ENCODE data around the gene ITGB1BP1. TPM values are rescaled to one million over a fixed set of nuclear protein-coding genes. Genes with fewer than 3 reads are reported as not detected.

ITGB1BP1 gene
- total RNA-seq, 4 donors from 2014 or later: 65.9 to 97.3 (median 89.0) TPM

- Histone ChIP-seq H3K27ac (no peak overlapping the region), H3K27me3 (no peaks in the 10 kb centered on the region)
- WGBS, 2 donors: 81 to 86% methylated on average over 8 of the region's 8 CpGs
Measured at GRCh38 chr2:9365498-9366019, 57.8 kb downstream of the ITGB1BP1 start.

GRCh38 chr2:9364791-9365497 is 58.4 kb downstream of the ITGB1BP1 start:
- Histone ChIP-seq H3K4me3 (no peak overlapping the region), H3K36me3 (peaks cover 0 to 86% (median 0%) of the 10 kb centered on the region in 3 donors), H3K4me1 (no peaks in the 10 kb centered on the region), H3K9me3 (no peaks in the 10 kb centered on the region), H3K27ac (no peak overlapping the region), H3K27me3 (no peaks in the 10 kb centered on the region)
- DNase-seq (ENCODE audit: low spot score in 2 of 2): no peak
- WGBS, 2 donors: 56 to 61% methylated on average over 4 of the region's 4 CpGs
- TF ChIP-seq POLR2A (IDR thresholded peaks at IDR 0.05): no peak
- TF ChIP-seq CTCF (IDR thresholded peaks at IDR 0.05): no peak
- no peak for TF ChIP-seq EP300 (IDR thresholded peaks at IDR 0.05)

More at GRCh38 chr2:9365498-9366019, 57.8 kb downstream of the ITGB1BP1 start:
- peaks cover 0 to 86% (median 0%) of the 10 kb centered on the region in 3 donors for H3K36me3 ChIP-seq
- DNase-seq (ENCODE audit: low spot score in 2 of 2): no peak
- no peaks in the 10 kb centered on the region for H3K9me3 ChIP-seq
- no peaks in the 10 kb centered on the region for H3K4me1 ChIP-seq
- H3K4me3 ChIP-seq: no peak overlapping the region
- TF ChIP-seq CTCF (IDR thresholded peaks at IDR 0.05) (no peak), EP300 (IDR thresholded peaks at IDR 0.05) (no peak), POLR2A (IDR thresholded peaks at IDR 0.05) (no peak)

- Histone ChIP-seq H3K27me3 (no peaks in the 10 kb centered on the region), H3K4me1 (no peaks in the 10 kb centered on the region), H3K9me3 (no peaks in the 10 kb centered on the region), H3K27ac (no peak overlapping the region), H3K4me3 (no peak overlapping the region), H3K36me3 (peaks cover 0 to 86% (median 0%) of the 10 kb centered on the region in 3 donors)
- TF ChIP-seq CTCF (IDR thresholded peaks at IDR 0.05): no peak
- no peak for TF ChIP-seq EP300 (IDR thresholded peaks at IDR 0.05)
- TF ChIP-seq POLR2A (IDR thresholded peaks at IDR 0.05): no peak
- no peak for DNase-seq (ENCODE audit: low spot score in 2 of 2)
- 69 to 75% methylated on average over 4 of the region's 4 CpGs for WGBS, 2 donors
Measured at GRCh38 chr2:9364373-9364772, 59.0 kb downstream of the ITGB1BP1 start.

GRCh38 chr2:9360701-9361100 is 62.6 kb downstream of the ITGB1BP1 start:
- Histone ChIP-seq H3K4me3 (no peak overlapping the region), H3K27ac (no peak overlapping the region), H3K36me3 (peaks cover 0 to 85% (median 0%) of the 10 kb centered on the region in 3 donors), H3K9me3 (no peaks in the 10 kb centered on the region), H3K4me1 (peaks cover 0 to 9% (median 0%) of the 10 kb centered on the region in 4 donors), H3K27me3 (no peaks in the 10 kb centered on the region)
- DNase-seq (ENCODE audit: low spot score in 2 of 2): no peak
- 82 to 88% methylated on average over 2 of the region's 2 CpGs for WGBS, 2 donors
- TF ChIP-seq EP300 (IDR thresholded peaks at IDR 0.05) (no peak), CTCF (IDR thresholded peaks at IDR 0.05) (no peak), POLR2A (IDR thresholded peaks at IDR 0.05) (no peak)

GRCh38 chr2:9360110-9360509 is 63.2 kb downstream of the ITGB1BP1 start:
- peaks cover 0 to 9% (median 0%) of the 10 kb centered on the region in 4 donors for H3K4me1 ChIP-seq
- no peak overlapping the region for H3K27ac ChIP-seq
- TF ChIP-seq CTCF (IDR thresholded peaks at IDR 0.05) (no peak), EP300 (IDR thresholded peaks at IDR 0.05) (no peak), POLR2A (IDR thresholded peaks at IDR 0.05) (no peak)
- 100% methylated on average over 1 of the region's 1 CpG for WGBS, 2 donors
- H3K4me3 ChIP-seq: no peak overlapping the region
- peaks cover 0 to 79% (median 0%) of the 10 kb centered on the region in 3 donors for H3K36me3 ChIP-seq
- no peaks in the 10 kb centered on the region for H3K27me3 ChIP-seq
- no peak for DNase-seq (ENCODE audit: low spot score in 2 of 2)
- H3K9me3 ChIP-seq: no peaks in the 10 kb centered on the region

Data from tibial nerve (tissue), 4 donors.